ENCODE results near the gene BLNK.
"Not testable (repeated sequence)": the region's sequence is repeated elsewhere in the genome, so short reads cannot be mapped to it uniquely, and the experiment has no call there.

The BLNK gene

DNA sequence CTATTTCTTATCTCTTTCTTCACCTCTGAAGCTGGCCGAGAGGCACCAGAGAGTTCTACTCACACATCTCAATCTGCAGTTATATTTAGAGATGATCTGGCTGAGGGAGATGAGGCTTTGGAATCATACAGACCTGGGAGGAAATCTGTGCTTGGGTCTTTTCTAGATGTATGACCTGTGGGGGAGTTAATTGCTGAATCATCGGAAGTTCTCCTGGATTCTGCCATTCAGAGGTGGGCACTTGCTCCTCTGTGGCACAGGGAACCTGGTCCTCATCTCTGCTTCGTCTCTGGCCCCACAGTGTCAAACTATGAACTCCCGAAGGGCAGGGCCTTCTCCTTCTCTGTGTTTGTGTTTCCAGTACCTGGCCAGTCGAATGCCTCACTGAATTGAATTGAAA lies 52.5 kb downstream of the BLNK start:
- no peak for DNase-seq

DNA sequence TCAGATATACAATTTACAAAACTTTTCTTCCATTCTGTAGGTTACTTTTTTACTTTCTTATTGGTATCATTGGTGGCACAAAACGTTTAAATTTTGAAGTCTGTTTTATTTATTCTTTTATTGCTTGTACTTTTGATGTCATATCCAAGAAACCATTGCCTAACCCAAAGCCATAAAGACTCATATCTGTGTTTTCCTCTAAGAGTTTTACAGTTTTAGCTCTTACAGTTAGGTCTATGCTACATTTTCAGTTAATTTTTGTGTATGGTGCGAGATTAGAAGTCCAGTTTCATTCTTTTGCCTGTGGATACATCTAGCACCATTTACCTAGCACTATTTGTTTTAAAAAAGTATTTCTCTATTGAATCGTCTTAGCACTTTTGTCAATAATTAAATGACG lies 53.7 kb downstream of the BLNK start:
- no peak for DNase-seq

DNA sequence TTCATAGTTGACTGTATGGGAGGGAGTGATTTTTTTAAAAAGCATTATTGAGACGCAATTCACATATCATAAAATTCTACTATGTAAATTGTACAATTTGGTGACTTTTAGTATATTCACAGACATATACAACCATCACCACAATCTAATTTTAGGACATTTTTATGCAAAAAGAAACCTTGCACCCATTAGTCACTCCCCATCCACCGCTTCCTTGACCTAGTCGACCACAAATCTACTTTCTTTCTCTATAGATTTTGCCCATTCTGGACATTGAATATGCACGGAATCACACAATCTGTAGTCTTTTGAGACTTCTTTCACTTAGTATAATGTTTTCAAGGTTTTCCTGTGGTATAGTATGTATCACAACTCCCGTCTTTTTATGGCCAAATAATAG lies 54.6 kb downstream of the BLNK start:
- DNase-seq = no peak

DNA sequence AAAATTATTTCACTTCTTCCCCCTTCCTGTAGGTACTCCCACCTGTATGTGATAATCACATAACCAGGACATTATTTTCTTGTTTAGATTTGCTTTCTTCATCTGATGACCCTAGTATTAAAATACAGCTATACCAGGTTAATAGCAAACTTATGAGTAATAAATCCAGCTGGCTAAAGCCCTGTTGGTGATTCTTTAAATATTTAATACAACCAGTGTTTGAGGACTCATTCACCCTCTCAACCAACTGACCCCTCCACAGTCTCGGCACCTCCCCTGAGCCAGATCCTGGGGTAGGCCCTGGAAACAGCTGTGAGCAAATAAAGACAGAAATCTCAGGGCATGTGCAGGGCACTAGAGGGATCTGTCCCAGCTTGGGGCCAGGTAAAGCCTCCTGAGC lies 58.5 kb downstream of the BLNK start:
- DNase-seq = no peak

DNA sequence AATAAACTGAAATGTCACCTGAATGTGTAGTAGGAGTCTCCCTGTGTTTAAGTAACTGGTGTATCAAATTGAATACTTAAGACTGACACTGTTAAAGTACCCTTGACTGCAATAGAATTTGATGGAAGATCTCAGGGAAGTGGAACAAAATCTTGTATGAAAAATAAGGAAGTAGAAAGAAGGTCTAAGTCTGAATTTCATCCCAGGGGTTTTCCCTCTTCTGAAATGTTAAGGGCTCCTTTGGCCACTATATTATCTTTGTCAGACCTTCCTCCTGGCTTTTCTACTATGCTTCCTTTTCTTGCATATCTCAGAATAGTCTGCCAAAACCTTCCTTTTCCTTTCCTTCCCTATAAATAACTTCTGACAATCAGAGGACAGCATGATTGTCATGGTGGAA lies 59.6 kb downstream of the BLNK start:
- no peak for DNase-seq

DNA sequence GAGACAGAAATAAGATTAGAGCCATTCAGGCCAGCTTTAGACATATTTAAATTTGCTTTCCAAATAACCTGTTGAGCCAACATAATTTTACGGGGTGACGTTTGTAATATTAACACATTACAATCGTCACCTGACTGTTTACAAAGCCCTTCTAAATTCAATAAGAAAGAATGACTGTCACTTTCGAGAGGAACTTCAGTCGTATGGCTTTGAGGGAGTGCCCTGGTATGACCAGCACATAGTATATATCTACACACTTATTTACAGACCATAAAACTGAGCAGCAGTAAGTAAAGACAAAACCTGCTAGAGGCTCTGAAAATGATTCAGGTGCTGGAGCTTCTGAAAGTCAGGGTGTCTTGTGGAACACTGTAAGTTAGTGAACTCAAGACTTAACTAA lies 62.4 kb downstream of the BLNK start:
- no peak for DNase-seq

DNA sequence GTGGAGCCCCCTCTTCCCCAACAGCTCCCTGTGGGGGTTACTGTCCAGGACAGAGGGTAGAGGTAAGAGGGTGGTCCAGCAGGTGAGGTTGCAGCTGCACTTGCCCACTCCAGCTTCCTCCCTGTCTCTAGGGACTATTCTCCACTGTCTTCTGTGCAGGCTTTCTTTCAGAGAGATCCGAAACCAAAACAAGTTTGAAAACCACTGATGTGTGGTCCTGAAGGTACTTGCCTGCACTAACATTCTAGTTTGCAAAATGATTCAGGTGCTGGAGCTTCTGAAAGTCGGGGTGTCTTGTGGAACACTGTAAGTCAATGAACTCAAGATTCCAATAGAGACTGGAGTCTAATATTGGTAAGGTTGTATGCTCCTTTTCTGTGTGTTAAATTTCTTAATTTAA lies 63.1 kb downstream of the BLNK start:
- no peak for DNase-seq

DNA sequence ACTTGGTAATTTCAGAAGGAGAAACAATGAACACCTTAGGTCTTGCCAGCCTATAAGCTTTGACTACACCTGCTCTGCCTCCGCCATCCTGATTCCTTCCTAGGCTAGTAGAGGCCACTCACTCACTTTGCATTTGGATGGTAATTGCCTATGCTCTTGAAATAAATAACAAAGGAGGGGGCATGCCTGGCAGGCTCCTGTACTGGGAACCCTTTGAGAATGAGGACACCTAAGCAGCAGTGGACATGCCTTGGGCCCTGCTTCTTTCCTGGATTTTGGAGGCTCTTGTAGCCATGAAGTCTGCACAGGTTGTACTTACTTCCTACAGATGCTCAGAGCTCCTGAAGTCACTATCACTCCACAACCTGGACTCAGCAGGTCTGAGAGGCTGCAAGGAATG lies 65.8 kb downstream of the BLNK start:
- no peak for DNase-seq

DNA sequence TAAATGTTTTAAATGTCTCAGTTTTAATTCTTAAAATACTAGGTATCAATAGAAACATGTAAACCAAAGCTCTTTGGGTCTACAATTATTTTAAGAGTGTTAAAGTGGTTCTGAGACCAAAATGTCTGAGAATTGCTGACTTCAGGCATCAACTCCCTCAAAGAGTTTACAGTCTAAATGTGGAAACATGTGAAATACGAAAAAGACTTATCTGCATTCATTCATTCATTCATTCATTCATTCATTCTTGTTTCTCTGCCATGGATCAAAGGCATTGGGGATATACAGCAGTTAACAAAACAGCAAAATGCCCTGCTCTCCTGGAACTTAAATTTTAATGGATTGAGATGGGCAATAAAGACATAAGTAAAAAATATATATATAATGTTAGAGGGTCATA lies 69.8 kb downstream of the BLNK start:
- no peak for DNase-seq

DNA sequence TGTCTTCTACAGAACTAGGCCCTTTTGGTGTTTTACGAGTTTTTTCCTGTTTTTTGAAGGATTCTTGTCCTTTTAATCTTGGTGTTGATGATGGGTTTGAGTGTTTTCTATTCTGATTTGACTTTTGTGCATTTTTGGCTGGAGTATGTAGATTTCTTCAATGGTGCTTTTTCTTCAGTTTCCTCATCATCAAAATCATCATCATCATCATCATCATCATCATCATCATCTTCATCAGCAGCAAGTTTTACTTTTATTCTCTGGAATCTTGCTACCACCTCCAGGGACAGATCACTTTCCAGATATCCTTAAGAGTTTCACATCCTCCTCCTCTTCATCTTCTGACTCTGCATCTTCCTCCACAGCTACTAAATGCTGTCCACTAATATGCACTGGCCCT lies 81.9 kb downstream of the BLNK start:
- not testable (repeated sequence) for DNase-seq

DNA sequence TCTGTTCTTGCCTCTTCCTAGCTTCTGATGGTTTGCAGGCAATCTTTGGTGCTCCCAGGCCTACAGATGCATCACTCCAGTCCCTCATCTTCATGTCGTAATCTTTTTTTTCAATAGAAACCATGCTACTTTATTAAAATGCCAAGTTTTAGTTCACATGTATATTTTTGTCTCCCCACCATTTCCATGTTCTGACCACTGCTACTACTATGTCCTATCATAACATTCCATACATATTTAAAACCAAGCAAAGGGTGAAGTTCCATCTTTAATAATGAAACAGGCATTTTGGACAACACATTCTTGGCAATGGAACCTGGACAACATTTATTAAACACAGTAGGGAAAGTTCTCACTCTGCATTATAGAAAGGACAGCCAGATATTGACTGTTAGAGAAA lies 82.5 kb downstream of the BLNK start:
- no peak for DNase-seq

DNA sequence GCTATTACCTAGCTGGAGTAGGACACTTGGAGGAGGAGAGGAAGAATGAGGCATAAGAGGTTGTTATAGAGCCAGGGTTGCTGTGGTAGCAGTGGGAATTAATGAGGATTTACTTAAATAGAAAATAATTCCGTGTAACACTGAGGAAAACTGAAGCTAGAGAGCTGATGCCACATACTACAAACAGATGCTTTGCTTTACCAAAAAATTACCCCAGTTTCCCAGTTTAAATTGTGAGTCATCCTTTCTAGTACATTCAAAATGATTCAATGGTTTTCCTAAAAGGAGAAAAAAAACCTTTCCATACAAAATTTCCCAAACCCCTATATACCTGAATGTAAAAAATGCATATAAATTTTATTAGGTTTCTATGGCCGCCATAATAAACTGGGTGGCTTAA lies 82.9 kb downstream of the BLNK start:
- DNase-seq = no peak

DNA sequence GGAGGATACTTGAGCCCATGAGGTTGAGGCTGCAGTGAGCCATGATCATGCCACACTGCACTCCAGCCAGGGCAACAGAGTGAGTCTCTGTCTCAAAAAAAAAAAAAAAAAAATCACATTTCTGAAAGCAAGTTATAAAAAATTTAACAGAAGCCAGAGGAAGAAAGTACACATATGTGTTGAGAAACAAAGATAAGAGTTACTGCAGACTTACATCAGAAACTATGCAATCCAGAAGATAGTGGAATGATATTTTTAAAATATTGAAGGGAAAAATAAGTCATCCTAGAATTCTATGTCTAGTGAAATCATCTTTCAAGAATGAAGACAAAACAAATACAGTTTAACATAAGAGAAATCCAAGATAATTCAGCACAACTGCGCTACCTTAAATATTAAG lies 94.4 kb downstream of the BLNK start:
- DNase-seq = no peak

DNA sequence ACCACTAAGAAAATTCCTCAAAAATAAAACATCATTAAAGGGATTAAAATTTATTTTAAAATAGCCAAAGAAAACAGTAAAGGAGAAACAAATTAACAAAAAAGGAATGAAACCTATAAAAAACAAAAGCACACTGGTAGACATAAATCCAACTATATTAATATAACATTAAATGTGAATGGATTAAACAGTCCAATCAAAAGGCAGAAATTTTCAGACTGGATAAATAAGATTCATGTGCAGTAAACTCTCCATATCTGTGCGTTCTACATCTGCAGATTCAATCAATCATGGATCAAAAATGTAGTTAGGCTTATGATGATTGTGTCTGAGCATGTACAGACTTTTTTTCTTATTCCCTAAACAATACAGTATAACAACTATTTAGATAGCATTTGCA lies 98.7 kb downstream of the BLNK start:
- no peak for DNase-seq

DNA sequence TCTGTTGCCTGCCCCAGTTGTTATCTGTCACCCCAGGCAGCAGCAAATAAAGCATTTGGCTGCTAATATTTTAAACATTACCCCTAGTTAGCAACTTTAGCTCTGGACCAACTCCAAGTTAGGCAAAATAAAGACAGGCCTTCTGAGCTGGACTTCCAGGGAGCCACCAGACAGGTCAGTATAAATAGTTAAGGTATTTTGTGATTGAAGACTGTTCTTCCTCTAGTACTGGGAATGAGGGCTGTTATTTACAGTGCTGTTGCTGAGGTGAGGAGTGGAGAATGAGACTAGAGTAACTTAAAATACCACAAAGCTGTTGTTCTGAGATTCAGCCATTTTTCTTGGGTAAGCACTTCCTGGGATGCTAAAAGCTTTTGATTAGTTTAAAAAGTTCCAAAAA lies 101.1 kb downstream of the BLNK start:
- DNase-seq = no peak

DNA sequence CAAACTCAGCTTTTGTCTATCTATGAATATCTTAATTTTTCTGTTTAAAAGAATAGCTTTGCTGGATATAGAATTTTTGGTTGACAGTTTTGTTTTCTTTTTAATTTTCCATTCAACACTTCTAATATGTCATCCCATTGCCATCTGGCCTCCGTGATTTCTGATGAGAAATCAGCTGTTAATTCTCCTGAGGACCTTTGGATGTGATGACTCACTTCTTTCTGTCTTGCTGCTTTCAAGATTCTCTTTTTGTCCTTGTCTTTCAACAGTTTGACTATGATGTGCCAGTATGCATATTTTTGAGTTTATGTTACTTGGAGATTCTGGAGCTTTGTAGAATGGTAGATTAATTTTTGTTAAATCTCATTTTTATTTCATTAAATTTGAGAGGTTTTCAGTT lies 102.8 kb downstream of the BLNK start:
- DNase-seq = no peak

DNA sequence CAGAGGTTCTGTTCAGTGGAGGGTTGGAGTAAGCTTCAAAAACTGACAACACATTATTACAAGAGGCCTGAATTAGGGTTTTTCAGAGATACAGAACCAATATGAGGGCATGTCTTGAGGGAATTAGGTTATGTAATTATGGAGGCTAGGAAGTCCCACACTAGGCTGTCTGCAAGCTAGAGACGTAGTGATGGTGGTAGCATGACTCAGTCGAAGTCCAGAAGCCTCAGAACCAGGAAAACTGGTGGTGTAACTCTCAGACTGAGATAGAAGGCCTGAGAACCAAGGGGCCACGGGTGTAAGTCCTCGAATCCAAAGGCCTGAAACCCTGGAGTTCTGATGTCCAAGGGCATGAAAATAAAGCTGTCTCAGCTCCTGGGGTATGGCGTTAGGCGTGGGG lies 105.6 kb downstream of the BLNK start:
- DNase-seq = no peak

DNA sequence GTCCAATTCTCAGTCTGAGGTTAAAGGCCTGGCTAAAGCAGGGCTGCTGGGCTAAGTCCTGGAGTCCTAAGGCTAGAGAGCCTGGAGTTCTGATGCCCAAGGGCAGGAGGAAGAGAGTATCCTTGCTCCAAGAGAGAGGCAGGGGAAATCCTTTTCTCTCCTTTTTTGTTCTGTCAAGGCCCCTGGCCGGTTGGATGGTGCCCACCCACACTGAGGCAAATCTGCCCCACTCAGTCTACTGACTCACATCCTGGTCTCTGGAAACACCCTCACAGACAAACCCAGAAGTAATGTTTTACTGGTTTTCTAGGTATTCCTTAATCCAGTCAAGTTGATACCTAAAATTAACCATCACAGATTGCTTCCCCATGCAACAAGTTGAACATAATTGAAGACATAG lies 118.3 kb downstream of the BLNK start:
- no peak for DNase-seq

DNA sequence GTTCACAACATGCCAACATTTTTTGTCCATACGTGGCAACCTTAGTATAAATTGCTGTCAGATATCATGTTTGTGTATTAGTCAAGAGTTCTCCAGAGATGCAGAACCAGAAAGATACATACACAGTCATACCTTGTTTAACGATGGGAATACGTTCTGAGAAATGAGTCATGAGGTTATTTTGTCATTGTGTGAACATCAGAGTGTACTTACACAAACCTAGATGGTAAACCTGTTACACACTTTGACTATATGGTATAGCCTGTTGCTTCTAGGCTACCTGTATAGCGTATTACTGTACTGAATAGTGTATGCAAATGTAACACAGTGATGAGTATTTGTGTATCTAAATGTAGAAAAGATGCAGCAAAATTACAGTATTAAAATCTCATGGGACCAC lies 118.9 kb downstream of the BLNK start:
- DNase-seq = no peak
